Stimulated activated CD4-positive, alpha-beta T cell treated with anti-CD3 and anti-CD28 coated beads, Interleukin-4, amount 100 ng/mL, for 24 hours (primary cell): ENCODE results near the gene DNMT3L.
"Not testable (repeated sequence)": the region's sequence is repeated elsewhere in the genome, so short reads cannot be mapped to it uniquely, and the experiment has no call there.

Experiments used
- DNase-seq: peaks from one replicate; pipeline ENCODE4 v3.0.0-alpha.2; 2020

DNMT3L gene

DNA sequence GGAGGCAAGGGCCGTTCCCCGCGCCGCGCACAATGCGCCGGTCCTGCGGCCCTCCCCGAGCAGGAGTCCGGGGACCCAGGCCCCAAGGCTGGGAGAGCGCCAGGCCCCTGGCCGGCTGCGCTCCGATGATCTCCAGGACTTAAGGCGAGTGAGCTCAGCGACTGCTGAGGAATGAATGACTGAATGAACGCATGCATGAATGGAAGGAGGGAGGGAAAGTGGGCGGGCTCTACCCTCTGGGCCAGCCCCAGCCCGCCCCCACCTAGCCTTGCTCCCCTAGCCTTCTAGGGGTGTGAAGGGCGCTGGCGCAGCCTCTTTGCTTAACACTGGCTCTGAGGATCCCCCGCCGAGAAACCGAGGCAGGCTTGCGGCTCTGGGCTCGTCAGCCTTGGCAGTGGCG lies 20.4 kb downstream of the DNMT3L start:
- DNase-seq = not testable (repeated sequence)

DNA sequence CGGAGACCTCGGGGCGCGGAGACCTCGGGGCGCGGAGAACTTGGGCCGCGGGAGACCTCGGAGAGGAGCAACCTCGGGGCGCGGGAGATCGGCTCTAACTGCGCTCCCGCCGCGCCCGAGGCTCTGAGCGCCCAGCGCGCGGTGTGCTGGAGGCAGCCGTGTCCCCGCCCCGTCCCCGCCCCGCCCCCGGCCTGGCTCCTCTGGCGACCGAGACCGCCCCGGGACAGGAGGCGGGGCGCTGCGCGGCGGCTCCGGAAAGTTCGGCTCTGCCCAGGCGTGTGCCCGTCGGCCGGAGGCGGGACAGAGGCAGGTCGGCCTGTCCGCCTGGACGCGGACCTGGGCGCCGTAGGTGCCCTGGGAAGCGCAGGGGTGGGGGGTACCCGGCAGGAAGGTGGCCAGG lies 20.9 kb downstream of the DNMT3L start, which contains the start of gene ICOSLG:
ICOSLG (minus strand) TSS at position 102 of the 400 bp plus-strand sequence. CDS start 126 bp downstream, outside the sequence.
- DNase-seq = not testable (repeated sequence)

GRCh38 chr21:44240353-44240752 lies 21.3 kb downstream of the DNMT3L start:
- not testable (repeated sequence) for DNase-seq

- not testable (repeated sequence) for DNase-seq
These were observed 32.1 kb downstream of the DNMT3L start for GRCh38 chr21:44229561-44229960.

DNA sequence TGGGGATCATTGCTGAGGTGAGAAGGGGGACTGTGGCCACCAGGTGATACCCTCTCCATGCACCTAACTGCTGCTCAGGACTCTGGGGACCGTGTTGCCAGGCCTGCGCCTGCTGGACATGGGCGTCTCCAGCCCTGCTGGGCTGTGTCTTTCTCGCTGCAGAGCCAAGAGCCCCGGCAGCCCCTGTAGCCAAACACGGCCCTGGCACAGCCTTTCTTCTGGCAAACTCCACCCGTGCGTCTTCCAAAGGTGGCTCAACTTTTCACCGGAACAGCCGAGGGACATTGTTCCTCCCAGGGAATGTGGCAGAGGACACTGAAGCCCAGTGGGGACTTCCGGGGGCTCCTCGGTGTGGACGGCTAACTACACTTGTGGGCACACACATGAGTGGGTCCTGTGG lies 33.6 kb downstream of the DNMT3L start:
- not testable (repeated sequence) for DNase-seq

DNA sequence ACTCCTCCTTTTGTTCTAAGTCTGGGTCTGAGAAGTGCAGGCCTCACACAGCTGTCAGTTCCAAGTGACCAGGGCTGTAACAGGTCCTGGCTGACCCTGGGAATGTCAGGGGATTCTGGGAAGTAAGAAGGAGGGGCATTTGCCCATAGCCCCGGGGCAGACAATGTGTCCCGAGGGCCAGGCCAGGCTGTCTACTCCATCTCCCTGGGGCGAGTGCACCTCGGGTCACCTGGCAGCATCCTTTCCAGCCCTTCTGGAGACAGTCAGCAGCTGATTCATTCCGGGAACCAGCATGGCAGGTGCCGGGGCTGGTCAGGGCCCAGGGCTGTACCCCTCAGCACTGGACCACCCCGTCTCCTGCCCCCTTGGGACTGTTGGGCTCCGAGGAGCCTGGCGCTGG lies 34.1 kb downstream of the DNMT3L start:
- DNase-seq = not testable (repeated sequence)

GRCh38 chr21:44225605-44226004 lies 36.1 kb downstream of the DNMT3L start:
- not testable (repeated sequence) for DNase-seq

- not testable (repeated sequence) for DNase-seq
These were observed 38.4 kb downstream of the DNMT3L start for GRCh38 chr21:44223334-44223733.

DNA sequence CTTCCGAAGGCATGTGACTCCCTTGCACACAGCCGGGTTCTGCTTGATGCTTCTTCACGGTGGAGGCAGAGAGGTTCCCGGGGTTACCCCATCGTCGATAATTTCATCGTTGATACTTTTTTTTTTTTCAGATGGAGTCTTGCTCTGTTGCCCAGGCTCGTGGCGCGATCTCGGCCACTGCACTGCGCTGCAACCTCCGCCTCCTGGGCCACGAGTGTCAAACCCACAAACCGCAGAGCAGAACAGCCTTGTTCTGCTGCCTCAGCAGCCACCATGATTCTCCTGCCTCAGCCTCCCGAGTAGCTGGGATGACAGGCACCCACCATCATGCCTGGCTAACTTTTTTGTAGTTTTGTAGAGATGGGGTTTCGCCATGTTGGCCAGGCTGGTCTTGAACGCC lies 41.0 kb downstream of the DNMT3L start:
- DNase-seq = not testable (repeated sequence)

- not testable (repeated sequence) for DNase-seq
These were observed 43.2 kb downstream of the DNMT3L start for GRCh38 chr21:44218461-44218860.

DNA sequence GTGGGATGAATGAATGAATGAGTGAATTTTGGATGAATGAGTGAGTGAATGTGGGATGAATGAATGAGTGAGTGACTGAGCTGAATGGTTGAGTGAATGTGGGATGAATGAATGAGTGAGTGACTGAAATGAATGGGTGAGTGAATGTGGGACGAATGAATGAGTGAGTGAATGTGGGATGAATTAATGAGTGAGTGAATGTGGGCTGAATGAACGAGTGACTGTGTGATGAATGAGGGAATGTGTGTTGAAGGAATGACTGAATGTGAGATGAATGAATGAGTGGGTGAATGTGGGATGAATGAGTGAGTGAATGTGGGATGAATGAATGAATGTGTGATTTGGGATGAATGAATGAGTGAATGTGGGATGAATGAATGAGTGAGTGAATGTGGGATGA lies 49.7 kb downstream of the DNMT3L start:
- DNase-seq = not testable (repeated sequence)

- DNase-seq = not testable (repeated sequence)
These were observed 50.1 kb downstream of the DNMT3L start for GRCh38 chr21:44211574-44211973.

DNA sequence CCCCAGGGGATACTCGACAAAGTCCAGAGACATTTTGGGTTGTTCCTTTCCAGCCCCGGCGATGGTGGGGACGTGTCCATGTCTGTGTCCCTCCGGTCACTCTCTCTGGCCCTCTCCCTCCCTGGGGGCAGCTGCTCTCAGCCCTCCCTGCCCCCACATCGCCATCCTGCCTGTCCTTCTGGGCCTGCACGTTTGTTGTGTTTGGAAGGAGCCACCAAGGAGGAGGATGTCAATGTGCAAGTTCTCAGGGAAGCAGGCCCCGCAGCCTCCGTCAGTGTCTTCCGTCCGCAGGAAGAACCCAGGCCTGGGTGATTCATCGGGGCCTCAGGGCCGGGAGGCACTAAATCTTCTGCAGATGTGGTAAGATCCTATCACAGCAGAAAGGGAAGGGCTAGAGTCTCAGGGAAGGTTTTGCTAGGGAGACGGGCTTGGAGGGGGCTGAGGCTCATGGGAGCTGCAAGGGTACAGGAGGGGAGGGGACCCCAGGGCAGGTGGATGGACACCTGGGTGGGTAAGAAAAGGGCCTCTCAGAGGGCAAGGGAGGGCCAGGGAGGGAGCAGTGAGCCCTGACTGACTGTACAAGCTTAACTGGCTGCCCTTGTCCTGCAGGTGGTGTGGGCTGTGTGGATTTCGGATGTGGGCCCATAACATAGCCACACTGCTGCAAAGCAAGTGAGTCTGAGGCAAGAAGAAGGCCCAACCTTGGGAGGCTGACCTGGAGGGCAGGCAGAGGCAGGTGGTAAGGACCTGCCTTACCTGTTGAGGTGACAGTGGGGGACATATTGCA lies 53.6 kb downstream of the DNMT3L start:
- not testable (repeated sequence) for DNase-seq

GRCh38 chr21:44206698-44207676 lies 54.7 kb downstream of the DNMT3L start:
- not testable (repeated sequence) for DNase-seq

GRCh38 chr21:44206187-44206586 lies 55.5 kb downstream of the DNMT3L start:
- DNase-seq = not testable (repeated sequence)

- DNase-seq = not testable (repeated sequence)
These were observed 59.0 kb downstream of the DNMT3L start for GRCh38 chr21:44202590-44203299.

DNA sequence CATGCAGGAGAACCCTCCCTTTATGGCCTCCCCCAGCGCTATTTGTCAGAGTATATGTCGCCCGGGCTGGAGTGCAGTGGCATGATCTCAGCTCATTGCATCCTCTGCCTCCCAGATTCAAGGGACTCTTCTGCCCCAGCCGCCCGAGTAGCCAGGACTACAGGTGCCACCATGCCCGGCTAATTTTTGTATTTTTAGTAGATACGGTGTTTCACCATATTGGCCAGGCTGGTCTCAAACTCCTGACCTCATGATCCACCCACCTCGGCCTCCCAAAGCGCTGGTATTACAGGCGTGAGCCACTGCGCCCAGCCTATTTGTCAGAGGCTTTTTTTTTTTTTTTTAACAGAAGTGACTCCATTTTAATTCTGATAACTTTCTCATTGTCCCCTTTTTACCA lies 61.7 kb downstream of the DNMT3L start:
- not testable (repeated sequence) for DNase-seq

DNA sequence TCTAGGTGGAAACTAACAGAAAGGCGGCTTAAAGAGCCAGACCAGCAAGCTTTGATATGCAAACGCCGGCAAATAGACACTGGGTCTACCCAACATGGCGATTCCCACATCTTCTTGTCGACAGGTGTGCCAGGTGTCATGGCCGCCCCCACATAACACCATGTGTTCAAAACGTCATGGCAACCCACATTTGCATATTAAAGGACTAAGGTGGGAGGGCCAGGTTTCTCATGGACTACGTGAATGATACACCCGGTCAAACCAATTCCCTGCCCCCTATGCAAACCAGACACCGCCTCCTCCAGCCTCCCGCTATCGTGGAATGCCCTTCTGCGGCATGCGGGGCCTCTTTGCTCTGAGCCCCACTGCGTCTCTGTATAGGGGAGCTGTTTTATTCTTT lies 62.2 kb downstream of the DNMT3L start:
- DNase-seq = no peak

DNA sequence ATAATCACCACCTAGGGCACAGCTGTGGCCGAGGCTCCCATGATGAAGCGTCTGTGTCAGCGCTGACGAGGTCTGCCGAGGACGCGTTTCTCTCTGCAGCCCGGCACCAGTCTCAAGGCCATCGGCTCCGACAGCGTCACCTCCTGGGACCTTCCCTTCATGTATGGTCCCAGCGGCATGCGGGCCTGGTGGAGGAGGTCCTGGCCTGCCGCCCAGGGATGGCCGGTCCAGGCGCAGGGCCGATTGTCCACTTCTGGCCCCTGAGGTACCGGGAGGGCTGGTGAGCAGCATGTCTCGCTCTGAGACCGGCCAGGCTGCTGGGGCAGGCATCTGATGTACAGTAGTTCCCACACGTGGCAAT lies 64.6 kb downstream of the DNMT3L start:
- DNase-seq = not testable (repeated sequence)
